HepG2 (cell line): ENCODE measurements around the gene EFCAB11. TPM values are rescaled to one million over a fixed set of nuclear protein-coding genes. Genes with fewer than 3 reads are reported as not detected.

ENCODE experiments used
- ARID2 ChIP-seq: sonication (generic); formaldehyde crosslinking; IDR thresholded peaks from 2 replicates; pipeline ENCODE4 v1.8.1; 2022; ENCODE audit warnings: mild to moderate bottlenecking, missing genetic modification reagents, borderline replicate concordance
- ATRX ChIP-seq: sonication (generic); formaldehyde crosslinking; IDR thresholded peaks from 2 replicates; pipeline ENCODE4 v1.4.0; 2020; ENCODE audit warnings: missing genetic modification reagents, borderline replicate concordance
- HOXA3 ChIP-seq: sonication (generic); formaldehyde crosslinking; IDR thresholded peaks from 2 replicates; pipeline ENCODE4 v1.5.0; 2020; ENCODE audit warnings: missing genetic modification reagents
- KLF11 ChIP-seq: IDR thresholded peaks from 2 replicates; pipeline ENCODE4 v1.6.1; 2016; ENCODE audit warnings: missing compliant biosample characterization
- MIXL1 ChIP-seq: IDR thresholded peaks from 2 replicates; pipeline ENCODE4 v1.6.1; 2016
- PAF1 ChIP-seq: IDR thresholded peaks from 2 replicates; pipeline ENCODE4 v1.6.1; 2016; ENCODE audit warnings: missing genetic modification reagents, missing compliant biosample characterization
- PHF20 ChIP-seq: sonication (generic); formaldehyde crosslinking; IDR thresholded peaks from 2 replicates; pipeline ENCODE4 v1.5.0; 2020; ENCODE audit warnings: mild to moderate bottlenecking, missing genetic modification reagents
- SAP130 ChIP-seq: IDR thresholded peaks from 2 replicates; pipeline ENCODE4 v1.6.1; 2016; ENCODE audit warnings: low read depth
- SMARCE1 ChIP-seq: fragments of 450-650 bp; IDR thresholded peaks from 2 replicates; pipeline ENCODE4 v1.6.1; 2017; ENCODE audit warnings: borderline replicate concordance
- TOE1 ChIP-seq: sonication (generic); formaldehyde crosslinking; IDR thresholded peaks from 2 replicates; pipeline ENCODE4 v1.4.0; 2020; ENCODE audit warnings: mild to moderate bottlenecking, missing genetic modification reagents
- ZFP36 ChIP-seq: fragments of 150-350 bp; IDR thresholded peaks from 2 replicates; pipeline ENCODE4 v1.6.1; 2018; ENCODE audit warnings: borderline replicate concordance, low read length, low read depth; ENCODE audit not compliant: partially characterized antibody
- ZFP36L2 ChIP-seq: sonication (generic); formaldehyde crosslinking; IDR thresholded peaks from 2 replicates; pipeline ENCODE4 v1.4.0; 2020; ENCODE audit warnings: missing genetic modification reagents
- ZNF124 ChIP-seq: sonication (generic); formaldehyde crosslinking; IDR thresholded peaks from 2 replicates; pipeline ENCODE4 v1.4.0; 2020; ENCODE audit warnings: missing genetic modification reagents
- ZNF205 ChIP-seq: IDR thresholded peaks from 2 replicates; pipeline ENCODE4 v1.6.1; 2018; ENCODE audit warnings: missing biosample characterization, missing genetic modification reagents
- ZNF274 ChIP-seq: sonication (generic); formaldehyde crosslinking; IDR thresholded peaks from 2 replicates; pipeline ENCODE4 v1.5.1; 2020; ENCODE audit warnings: mild to moderate bottlenecking, missing genetic modification reagents
- ZNF354B ChIP-seq: sonication (generic); formaldehyde crosslinking; IDR thresholded peaks from 2 replicates; pipeline ENCODE4 v1.8.0; 2022; ENCODE audit warnings: mild to moderate bottlenecking, missing genetic modification reagents
- ZNF713 ChIP-seq: sonication (generic); formaldehyde crosslinking; IDR thresholded peaks from 2 replicates; pipeline ENCODE4 v1.4.0; 2020; ENCODE audit warnings: mild to moderate bottlenecking, missing genetic modification reagents
- ZNF737 ChIP-seq: sonication (generic); formaldehyde crosslinking; IDR thresholded peaks from 2 replicates; pipeline ENCODE4 v1.5.0; 2020; ENCODE audit warnings: missing genetic modification reagents, mild to moderate bottlenecking, borderline replicate concordance
- ZNF768 ChIP-seq: sonication (generic); formaldehyde crosslinking; IDR thresholded peaks from 2 replicates; pipeline ENCODE4 v1.4.0; 2020; ENCODE audit warnings: missing genetic modification reagents
- polyA plus RNA-seq, 8 experiments: library from polyadenylated mRNA; depleted of rRNA in 3 of 8; stranded (reverse) in 7 of 8; unstranded in 1 of 8; fragments of >200 nt; fragmentation: Illumina TruSeq in 4 of 8; extraction: Trizol in 4 of 8; gene quantifications; 2 replicates each; pipeline versions ENCODE4 v1.2.1 to v1.2.3, GENCODE V29; 2011 to 2016; ENCODE audit warnings: low read depth in 4 of 8, missing spikeins in 1 of 8, mixed read lengths in 1 of 8; ENCODE audit not compliant: insufficient read depth in 1 of 8
- total RNA-seq, 5 experiments: library from RNA; depleted of rRNA; stranded (reverse); fragments of >200 nt; fragmentation: Illumina TruSeq; extraction: Trizol; gene quantifications; 2 replicates each; pipeline ENCODE4 v1.2.3, GENCODE V29; 2016; ENCODE audit warnings: low read depth in 1 of 5
- TF ChIP-seq, protein P1 (sequence below): sonication (generic); formaldehyde crosslinking; IDR thresholded peaks from 2 replicates; pipeline ENCODE4 v1.9.0; 2021; ENCODE audit warnings: missing genetic modification reagents, borderline replicate concordance
- TF ChIP-seq, protein P2 (sequence below): IDR thresholded peaks from 2 replicates; pipeline ENCODE4 v1.6.1; 2016; ENCODE audit warnings: missing compliant biosample characterization, missing genetic modification reagents, borderline replicate concordance
- TF ChIP-seq, protein P3 (sequence below): IDR thresholded peaks from 2 replicates; pipeline ENCODE4 v1.6.1; 2012; ENCODE audit warnings: low read length, improper control_type of control experiment
- TF ChIP-seq, protein P4 (sequence below): sonication (generic); formaldehyde crosslinking; IDR thresholded peaks from 2 replicates; pipeline ENCODE4 v1.9.0; 2021; ENCODE audit warnings: missing genetic modification reagents, mild to moderate bottlenecking, borderline replicate concordance
- TF ChIP-seq, protein P5 (sequence below): IDR thresholded peaks from 2 replicates; pipeline ENCODE4 v1.6.1; 2016; ENCODE audit warnings: low read depth, borderline replicate concordance

The EFCAB11 gene
- total and polyA plus RNA-seq, 2 of the 13 experiments (the other 11 are each of a cell fraction or from before 2014, with no cell fraction given), result 8.2 to 31.5 TPM

DNA sequence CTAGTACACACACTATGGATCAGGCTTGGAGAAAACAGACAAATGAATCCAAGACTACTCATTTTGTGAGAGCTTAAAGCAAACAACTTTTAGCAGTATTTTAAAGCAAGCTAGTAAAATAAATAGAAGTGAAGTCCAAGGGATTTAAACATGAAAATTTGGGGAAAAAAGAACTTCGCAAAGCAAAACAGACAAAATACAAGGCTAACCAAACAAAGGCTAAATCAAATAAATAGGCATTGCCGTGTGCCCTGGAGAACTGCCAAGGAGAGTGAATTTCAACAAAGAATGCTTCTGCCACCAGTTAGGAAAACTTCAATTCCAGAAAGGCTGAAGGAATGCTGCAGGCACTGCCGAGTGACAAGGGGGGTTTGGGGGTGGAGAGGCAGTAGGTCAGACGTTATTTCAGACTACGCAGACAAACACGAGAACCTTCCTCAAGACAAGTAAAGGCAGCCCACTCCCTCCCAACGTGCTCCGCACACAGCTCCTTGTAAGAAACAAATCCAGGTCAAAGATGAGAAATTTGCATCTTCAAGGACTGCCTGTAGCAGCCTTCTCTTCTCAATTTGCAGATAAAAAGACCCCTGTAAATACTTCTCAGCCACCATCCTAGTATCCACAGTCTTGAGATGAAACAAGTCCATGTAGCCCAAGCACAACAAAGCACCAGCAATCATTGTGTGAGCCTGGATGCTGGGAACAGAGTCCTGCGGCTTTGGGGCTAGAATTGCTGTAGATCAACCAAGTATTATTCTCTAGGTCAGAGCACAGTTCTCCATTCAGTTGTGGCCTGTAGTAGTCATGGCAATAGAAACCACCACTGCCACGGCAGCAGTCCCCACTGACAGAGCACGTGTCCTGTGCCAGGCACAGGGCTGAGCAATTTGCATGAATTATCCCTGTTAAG is 43.3 kb downstream of the EFCAB11 start (continued):
- TF ChIP-seq, protein P1, sequence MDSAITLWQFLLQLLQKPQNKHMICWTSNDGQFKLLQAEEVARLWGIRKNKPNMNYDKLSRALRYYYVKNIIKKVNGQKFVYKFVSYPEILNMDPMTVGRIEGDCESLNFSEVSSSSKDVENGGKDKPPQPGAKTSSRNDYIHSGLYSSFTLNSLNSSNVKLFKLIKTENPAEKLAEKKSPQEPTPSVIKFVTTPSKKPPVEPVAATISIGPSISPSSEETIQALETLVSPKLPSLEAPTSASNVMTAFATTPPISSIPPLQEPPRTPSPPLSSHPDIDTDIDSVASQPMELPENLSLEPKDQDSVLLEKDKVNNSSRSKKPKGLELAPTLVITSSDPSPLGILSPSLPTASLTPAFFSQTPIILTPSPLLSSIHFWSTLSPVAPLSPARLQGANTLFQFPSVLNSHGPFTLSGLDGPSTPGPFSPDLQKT (CRISPR knock-in tag), result no peak
- TF ChIP-seq ZNF713 (CRISPR knock-in tag) (no peak), SAP130 (CRISPR knock-in tag) (peak; percentile 11; the same call in 1 of the 2 replicates), ATRX (CRISPR knock-in tag) (no peak), MIXL1 (CRISPR knock-in tag) (0 out of 2 replicates have a peak, but pooled peaks have one; percentile 58), TOE1 (CRISPR knock-in tag) (no peak), SMARCE1 (no peak), ZNF737 (CRISPR knock-in tag) (no peak), ZNF205 (CRISPR knock-in tag) (no peak), ZNF768 (CRISPR knock-in tag) (no peak), ZFP36L2 (no peak), ZNF274 (CRISPR knock-in tag) (no peak), ZFP36 (no peak), ZNF354B (CRISPR knock-in tag) (no peak), HOXA3 (peak; percentile 14; the same call in 1 of the 2 replicates), PAF1 (CRISPR knock-in tag) (no peak), ZNF124 (CRISPR knock-in tag) (no peak), ARID2 (CRISPR knock-in tag) (no peak), PHF20 (CRISPR knock-in tag) (no peak), KLF11 (no peak)
- TF ChIP-seq, protein P2, sequence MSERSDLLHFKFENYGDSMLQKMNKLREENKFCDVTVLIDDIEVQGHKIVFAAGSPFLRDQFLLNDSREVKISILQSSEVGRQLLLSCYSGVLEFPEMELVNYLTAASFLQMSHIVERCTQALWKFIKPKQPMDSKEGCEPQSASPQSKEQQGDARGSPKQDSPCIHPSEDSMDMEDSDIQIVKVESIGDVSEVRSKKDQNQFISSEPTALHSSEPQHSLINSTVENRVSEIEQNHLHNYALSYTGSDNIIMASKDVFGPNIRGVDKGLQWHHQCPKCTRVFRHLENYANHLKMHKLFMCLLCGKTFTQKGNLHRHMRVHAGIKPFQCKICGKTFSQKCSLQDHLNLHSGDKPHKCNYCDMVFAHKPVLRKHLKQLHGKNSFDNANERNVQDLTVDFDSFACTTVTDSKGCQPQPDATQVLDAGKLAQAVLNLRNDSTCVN (CRISPR knock-in tag), result peak; percentile 86; the same call in 1 of the 2 replicates
- TF ChIP-seq, protein P3, sequence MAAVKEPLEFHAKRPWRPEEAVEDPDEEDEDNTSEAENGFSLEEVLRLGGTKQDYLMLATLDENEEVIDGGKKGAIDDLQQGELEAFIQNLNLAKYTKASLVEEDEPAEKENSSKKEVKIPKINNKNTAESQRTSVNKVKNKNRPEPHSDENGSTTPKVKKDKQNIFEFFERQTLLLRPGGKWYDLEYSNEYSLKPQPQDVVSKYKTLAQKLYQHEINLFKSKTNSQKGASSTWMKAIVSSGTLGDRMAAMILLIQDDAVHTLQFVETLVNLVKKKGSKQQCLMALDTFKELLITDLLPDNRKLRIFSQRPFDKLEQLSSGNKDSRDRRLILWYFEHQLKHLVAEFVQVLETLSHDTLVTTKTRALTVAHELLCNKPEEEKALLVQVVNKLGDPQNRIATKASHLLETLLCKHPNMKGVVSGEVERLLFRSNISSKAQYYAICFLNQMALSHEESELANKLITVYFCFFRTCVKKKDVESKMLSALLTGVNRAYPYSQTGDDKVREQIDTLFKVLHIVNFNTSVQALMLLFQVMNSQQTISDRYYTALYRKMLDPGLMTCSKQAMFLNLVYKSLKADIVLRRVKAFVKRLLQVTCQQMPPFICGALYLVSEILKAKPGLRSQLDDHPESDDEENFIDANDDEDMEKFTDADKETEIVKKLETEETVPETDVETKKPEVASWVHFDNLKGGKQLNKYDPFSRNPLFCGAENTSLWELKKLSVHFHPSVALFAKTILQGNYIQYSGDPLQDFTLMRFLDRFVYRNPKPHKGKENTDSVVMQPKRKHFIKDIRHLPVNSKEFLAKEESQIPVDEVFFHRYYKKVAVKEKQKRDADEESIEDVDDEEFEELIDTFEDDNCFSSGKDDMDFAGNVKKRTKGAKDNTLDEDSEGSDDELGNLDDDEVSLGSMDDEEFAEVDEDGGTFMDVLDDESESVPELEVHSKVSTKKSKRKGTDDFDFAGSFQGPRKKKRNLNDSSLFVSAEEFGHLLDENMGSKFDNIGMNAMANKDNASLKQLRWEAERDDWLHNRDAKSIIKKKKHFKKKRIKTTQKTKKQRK, result no peak
- TF ChIP-seq, protein P4, sequence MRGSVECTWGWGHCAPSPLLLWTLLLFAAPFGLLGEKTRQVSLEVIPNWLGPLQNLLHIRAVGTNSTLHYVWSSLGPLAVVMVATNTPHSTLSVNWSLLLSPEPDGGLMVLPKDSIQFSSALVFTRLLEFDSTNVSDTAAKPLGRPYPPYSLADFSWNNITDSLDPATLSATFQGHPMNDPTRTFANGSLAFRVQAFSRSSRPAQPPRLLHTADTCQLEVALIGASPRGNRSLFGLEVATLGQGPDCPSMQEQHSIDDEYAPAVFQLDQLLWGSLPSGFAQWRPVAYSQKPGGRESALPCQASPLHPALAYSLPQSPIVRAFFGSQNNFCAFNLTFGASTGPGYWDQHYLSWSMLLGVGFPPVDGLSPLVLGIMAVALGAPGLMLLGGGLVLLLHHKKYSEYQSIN (CRISPR knock-in tag), result no peak
- TF ChIP-seq, protein P5, sequence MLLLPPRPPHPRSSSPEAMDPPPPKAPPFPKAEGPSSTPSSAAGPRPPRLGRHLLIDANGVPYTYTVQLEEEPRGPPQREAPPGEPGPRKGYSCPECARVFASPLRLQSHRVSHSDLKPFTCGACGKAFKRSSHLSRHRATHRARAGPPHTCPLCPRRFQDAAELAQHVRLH (CRISPR knock-in tag), result peak; percentile 37; the same call in 1 of the 2 replicates
